HG03354 (cell line): ENCODE results near the gene MEGF8.
A peak's percentile ranks its signal among the peaks of the same experiment; 100 is the strongest.

Experiments
- ATAC-seq: cut with Tn5 transposase; IDR thresholded peaks from one replicate; pipeline ENCODE4 v1.9.1; 2021; ENCODE audit warnings: mild to moderate bottlenecking; ENCODE audit not compliant: unreplicated experiment, poor library complexity, severe bottlenecking

Gene MEGF8

GRCh38 chr19:42369433-42370067 is 44.1 kb downstream of the MEGF8 start:
- ATAC-seq = no peak

- no peak for ATAC-seq
These were observed 44.7 kb downstream of the MEGF8 start for GRCh38 chr19:42370068-42370520.

GRCh38 chr19:42370626-42371175 is 45.3 kb downstream of the MEGF8 start:
- ATAC-seq = no peak

- ATAC-seq = no peak
These were observed 49.5 kb downstream of the MEGF8 start for GRCh38 chr19:42374826-42375376.

- ATAC-seq = no peak
These were observed 50.2 kb downstream of the MEGF8 start for GRCh38 chr19:42375415-42376176.

GRCh38 chr19:42376177-42376555 is 50.7 kb downstream of the MEGF8 start:
- ATAC-seq = no peak

GRCh38 chr19:42378225-42379215 is 53.1 kb downstream of the MEGF8 start:
- no peak for ATAC-seq

GRCh38 chr19:42380155-42380554 is 54.7 kb downstream of the MEGF8 start:
- no peak for ATAC-seq

GRCh38 chr19:42386974-42387707 is 61.7 kb downstream of the MEGF8 start:
- ATAC-seq = peak; percentile 50

GRCh38 chr19:42388851-42389489 is 63.5 kb downstream of the MEGF8 start:
- no peak for ATAC-seq

GRCh38 chr19:42389899-42390298 is 64.5 kb downstream of the MEGF8 start, which contains the start of gene CNFN:
Gene CNFN (minus strand): TSS chr19:42390297. CDS start chr19:42389037, 1,260 bp downstream.
- ATAC-seq = no peak

- no peak for ATAC-seq
These were observed 66.7 kb downstream of the MEGF8 start for GRCh38 chr19:42392165-42392564.

GRCh38 chr19:42394751-42395150 is 69.3 kb downstream of the MEGF8 start:
- ATAC-seq = no peak

- ATAC-seq = peak; percentile 97
These were observed 71.2 kb downstream of the MEGF8 start for GRCh38 chr19:42396381-42397262.

GRCh38 chr19:42397263-42398166 is 72.1 kb downstream of the MEGF8 start:
- no peak for ATAC-seq

GRCh38 chr19:42400404-42400803 is 75.0 kb downstream of the MEGF8 start:
- ATAC-seq = no peak
